ENCODE measurements around the gene KCNQ5.

The KCNQ5 gene

GRCh38 chr6:73003302-73003701, 381.4 kb downstream of the KCNQ5 start:
- no peak for DNase-seq (ENCODE audit: low read depth)

GRCh38 chr6:73004231-73004630, 382.4 kb downstream of the KCNQ5 start:
- DNase-seq (ENCODE audit: low read depth), result no peak

GRCh38 chr6:73004861-73005260, 383.0 kb downstream of the KCNQ5 start:
- DNase-seq (ENCODE audit: low read depth), result no peak

GRCh38 chr6:73006146-73006545, 384.3 kb downstream of the KCNQ5 start:
- no peak for DNase-seq (ENCODE audit: low read depth)

GRCh38 chr6:73011945-73012344, 390.1 kb downstream of the KCNQ5 start:
- DNase-seq (ENCODE audit: low read depth), result no peak

- no peak for DNase-seq (ENCODE audit: low read depth)
These were observed 395.6 kb downstream of the KCNQ5 start for GRCh38 chr6:73017476-73017875.

GRCh38 chr6:73024598-73024997, 402.7 kb downstream of the KCNQ5 start:
- no peak for DNase-seq (ENCODE audit: low read depth)

GRCh38 chr6:73027691-73028090, 405.8 kb downstream of the KCNQ5 start:
- DNase-seq (ENCODE audit: low read depth), result no peak

GRCh38 chr6:73028124-73028766, 406.4 kb downstream of the KCNQ5 start:
- no peak for DNase-seq (ENCODE audit: low read depth)

- no peak for DNase-seq (ENCODE audit: low read depth)
These were observed 407.1 kb downstream of the KCNQ5 start for GRCh38 chr6:73028893-73029450.

- no peak for DNase-seq (ENCODE audit: low read depth)
These were observed 408.4 kb downstream of the KCNQ5 start for GRCh38 chr6:73030257-73030656.

GRCh38 chr6:73030791-73031782, 409.2 kb downstream of the KCNQ5 start:
- DNase-seq (ENCODE audit: low read depth), result no peak

GRCh38 chr6:73032586-73032985, 410.7 kb downstream of the KCNQ5 start:
- no peak for DNase-seq (ENCODE audit: low read depth)

- no peak for DNase-seq (ENCODE audit: low read depth)
These were observed 414.8 kb downstream of the KCNQ5 start for GRCh38 chr6:73036689-73037088.

- DNase-seq (ENCODE audit: low read depth), result no peak
These were observed 419.2 kb downstream of the KCNQ5 start for GRCh38 chr6:73041051-73041450.

- no peak for DNase-seq (ENCODE audit: low read depth)
These were observed 421.0 kb downstream of the KCNQ5 start for GRCh38 chr6:73042892-73043291.

- no peak for DNase-seq (ENCODE audit: low read depth)
These were observed 421.6 kb downstream of the KCNQ5 start for GRCh38 chr6:73043446-73043845.

- no peak for DNase-seq (ENCODE audit: low read depth)
These were observed 423.7 kb downstream of the KCNQ5 start for GRCh38 chr6:73045609-73046008.

GRCh38 chr6:73047801-73048200, 425.9 kb downstream of the KCNQ5 start:
- DNase-seq (ENCODE audit: low read depth), result no peak

- no peak for DNase-seq (ENCODE audit: low read depth)
These were observed 428.2 kb downstream of the KCNQ5 start for GRCh38 chr6:73049971-73050594.

GRCh38 chr6:73050706-73051105, 428.8 kb downstream of the KCNQ5 start:
- DNase-seq (ENCODE audit: low read depth), result no peak

GRCh38 chr6:73051147-73051546, 429.3 kb downstream of the KCNQ5 start:
- DNase-seq (ENCODE audit: low read depth), result no peak

- DNase-seq (ENCODE audit: low read depth), result no peak
These were observed 433.1 kb downstream of the KCNQ5 start for GRCh38 chr6:73054958-73055357.
